Stimulated activated CD4-positive, alpha-beta T cell treated with anti-CD3 and anti-CD28 coated beads, Interleukin-15, amount 100 ng/mL, for 1 hour (primary cell): Measurements from ENCODE around the gene FDXACB1.

Experiments used
- DNase-seq, 2 donors: peaks; one replicate each; pipeline ENCODE4 v3.0.0-alpha.2; 2020; ENCODE audit warnings: low read depth in 1 of 2, low spot score in 1 of 2

The FDXACB1 gene

GRCh38 chr11:111845276-111846028 lies 33.5 kb downstream of the FDXACB1 start:
- DNase-seq: no peak

GRCh38 chr11:111843661-111844060 lies 35.3 kb downstream of the FDXACB1 start:
- DNase-seq: no peak

GRCh38 chr11:111841370-111842053 lies 37.5 kb downstream of the FDXACB1 start:
- peak; percentile 69 for DNase-seq

- no peak for DNase-seq
These were observed 38.8 kb downstream of the FDXACB1 start for GRCh38 chr11:111840143-111840542.

GRCh38 chr11:111838054-111838453 lies 40.9 kb downstream of the FDXACB1 start:
- DNase-seq: no peak

GRCh38 chr11:111837366-111837891 lies 41.5 kb downstream of the FDXACB1 start:
- DNase-seq: no peak

- DNase-seq: no peak
These were observed 42.2 kb downstream of the FDXACB1 start for GRCh38 chr11:111836721-111837120.

GRCh38 chr11:111836162-111836561 lies 42.8 kb downstream of the FDXACB1 start:
- no peak for DNase-seq

- DNase-seq: no peak
These were observed 43.3 kb downstream of the FDXACB1 start for GRCh38 chr11:111835665-111836064.

- no peak for DNase-seq
These were observed 44.4 kb downstream of the FDXACB1 start for GRCh38 chr11:111834432-111835163.

- DNase-seq: no peak
These were observed 45.4 kb downstream of the FDXACB1 start for GRCh38 chr11:111833524-111833923.

- DNase-seq: no peak
These were observed 49.6 kb downstream of the FDXACB1 start for GRCh38 chr11:111829185-111829968.

- DNase-seq: no peak
These were observed 52.5 kb downstream of the FDXACB1 start for GRCh38 chr11:111826322-111826950.
